Stimulated activated CD8-positive, alpha-beta memory T cell treated with anti-CD3 and anti-CD28 coated beads, Interleukin-4, amount 100 ng/mL, for 1 hour (primary cell): ENCODE measurements around the gene DENND1A.
A peak's percentile ranks its signal among the peaks of the same experiment; 100 is the strongest.

Experiments
- DNase-seq, 2 donors: peaks; one replicate each; pipeline ENCODE4 v3.0.0-alpha.2; 2020; ENCODE audit warnings: low read depth in 2 of 2, low spot score in 1 of 2

Gene DENND1A

GRCh38 chr9:123349691-123350480, 580.0 kb downstream of the DENND1A start:
- peak; percentile 21 to 28 for DNase-seq

GRCh38 chr9:123349033-123349432, 580.9 kb downstream of the DENND1A start:
- DNase-seq: no peak

- no peak for DNase-seq
Measured at GRCh38 chr9:123348317-123348992, 581.5 kb downstream of the DENND1A start.

GRCh38 chr9:123347289-123348060, 582.5 kb downstream of the DENND1A start:
- DNase-seq: no peak

- DNase-seq: no peak
Measured at GRCh38 chr9:123346826-123347225, 583.1 kb downstream of the DENND1A start.

GRCh38 chr9:123346026-123346425, 583.9 kb downstream of the DENND1A start:
- no peak for DNase-seq

- no peak for DNase-seq
Measured at GRCh38 chr9:123345567-123345955, 584.4 kb downstream of the DENND1A start.

- no peak for DNase-seq
Measured at GRCh38 chr9:123344192-123344949, 585.6 kb downstream of the DENND1A start.

GRCh38 chr9:123343443-123344191, 586.3 kb downstream of the DENND1A start:
- no peak for DNase-seq

- DNase-seq: no peak
Measured at GRCh38 chr9:123342247-123342646, 587.7 kb downstream of the DENND1A start.

- no peak for DNase-seq
Measured at GRCh38 chr9:123341816-123342215, 588.1 kb downstream of the DENND1A start.

GRCh38 chr9:123339666-123340510, 590.0 kb downstream of the DENND1A start:
- peak; percentile 8 to 17 for DNase-seq

GRCh38 chr9:123338710-123339665, 590.9 kb downstream of the DENND1A start:
- DNase-seq: peak; percentile 21 to 29

- no peak for DNase-seq
Measured at GRCh38 chr9:123337971-123338370, 592.0 kb downstream of the DENND1A start.

GRCh38 chr9:123336959-123337358, 593.0 kb downstream of the DENND1A start:
- DNase-seq: no peak

GRCh38 chr9:123336449-123336848, 593.5 kb downstream of the DENND1A start:
- no peak for DNase-seq

GRCh38 chr9:123335986-123336329, 594.0 kb downstream of the DENND1A start:
- DNase-seq: no peak

GRCh38 chr9:123335193-123335985, 594.5 kb downstream of the DENND1A start:
- DNase-seq: no peak
